Measurements from ENCODE around the gene LOXL1. TPM values are rescaled to one million over a fixed set of nuclear protein-coding genes. Genes with fewer than 3 reads are reported as not detected.
A peak's percentile ranks its signal among the peaks of the same experiment; 100 is the strongest.

Gene LOXL1
- total and polyA plus RNA-seq, 2 of the 13 experiments (the other 11 are each of a cell fraction or from before 2014, with no cell fraction given): 0.51 to 1.3 TPM

DNA sequence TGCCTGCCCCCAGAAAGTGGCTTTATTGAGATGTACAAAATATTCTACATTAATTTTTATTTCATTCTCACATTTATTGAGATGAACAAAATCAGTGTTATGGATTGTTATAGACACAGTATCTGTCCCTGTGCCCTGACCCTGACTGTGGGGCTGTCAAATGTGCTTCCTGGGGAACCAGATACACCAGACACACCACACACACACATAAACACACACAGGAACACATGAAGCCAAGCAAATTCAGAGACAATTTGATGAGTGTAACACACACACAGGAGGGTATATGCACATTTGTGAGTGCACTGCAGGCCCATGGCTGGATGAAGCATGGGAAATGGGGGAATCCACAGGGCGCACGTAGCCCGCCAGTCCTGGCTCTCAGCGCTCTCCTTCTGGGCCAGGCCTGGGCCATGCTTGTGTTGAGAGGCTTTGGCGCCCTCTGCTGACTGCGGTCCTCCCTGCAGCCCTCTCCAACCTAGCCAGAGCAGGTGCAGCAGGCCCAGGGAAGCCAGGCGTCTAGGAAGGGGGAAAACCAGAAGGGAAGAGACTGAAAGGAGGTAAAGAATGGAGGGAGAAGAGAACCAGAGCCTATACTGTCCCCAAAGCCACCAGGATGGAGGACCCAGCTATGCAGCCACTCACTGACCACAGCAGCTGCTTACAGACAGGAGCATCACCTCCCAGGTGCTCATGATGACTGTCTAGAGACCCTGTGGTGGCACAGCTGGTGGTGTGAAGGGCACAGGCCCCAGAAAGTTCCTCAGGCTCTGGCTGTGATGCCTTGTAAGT lies 18.0 kb upstream of the LOXL1 start (continued):
- TF ChIP-seq ZBTB7A (CRISPR knock-in tag; IDR thresholded peaks at IDR 0.05) (no peak), RAD21 (CRISPR knock-in tag; IDR thresholded peaks at IDR 0.05) (peak; percentile 79), ZNF569 (CRISPR knock-in tag; IDR thresholded peaks at IDR 0.05; ENCODE audit: borderline replicate concordance) (no peak), ZNF720 (CRISPR knock-in tag; IDR thresholded peaks at IDR 0.05) (no peak), NFE2 (CRISPR knock-in tag; IDR thresholded peaks at IDR 0.05) (no peak), GZF1 (CRISPR knock-in tag; IDR thresholded peaks at IDR 0.05) (no peak), REPIN1 (CRISPR knock-in tag; IDR thresholded peaks at IDR 0.05; ENCODE audit: borderline replicate concordance, low read depth) (0 out of 2 replicates have a peak, but pooled peaks have one; percentile 34), ZNF431 (CRISPR knock-in tag; IDR thresholded peaks at IDR 0.05; ENCODE audit: borderline replicate concordance, low read depth) (no peak), GATAD1 (CRISPR knock-in tag; IDR thresholded peaks at IDR 0.05) (no peak), NCOA5 (CRISPR knock-in tag; IDR thresholded peaks at IDR 0.05) (no peak), ZNF468 (CRISPR knock-in tag; IDR thresholded peaks at IDR 0.05) (no peak), ZNF678 (CRISPR knock-in tag; IDR thresholded peaks at IDR 0.05) (0 out of 2 replicates have a peak, but pooled peaks have one; percentile 20)
- TF ChIP-seq, protein P1, sequence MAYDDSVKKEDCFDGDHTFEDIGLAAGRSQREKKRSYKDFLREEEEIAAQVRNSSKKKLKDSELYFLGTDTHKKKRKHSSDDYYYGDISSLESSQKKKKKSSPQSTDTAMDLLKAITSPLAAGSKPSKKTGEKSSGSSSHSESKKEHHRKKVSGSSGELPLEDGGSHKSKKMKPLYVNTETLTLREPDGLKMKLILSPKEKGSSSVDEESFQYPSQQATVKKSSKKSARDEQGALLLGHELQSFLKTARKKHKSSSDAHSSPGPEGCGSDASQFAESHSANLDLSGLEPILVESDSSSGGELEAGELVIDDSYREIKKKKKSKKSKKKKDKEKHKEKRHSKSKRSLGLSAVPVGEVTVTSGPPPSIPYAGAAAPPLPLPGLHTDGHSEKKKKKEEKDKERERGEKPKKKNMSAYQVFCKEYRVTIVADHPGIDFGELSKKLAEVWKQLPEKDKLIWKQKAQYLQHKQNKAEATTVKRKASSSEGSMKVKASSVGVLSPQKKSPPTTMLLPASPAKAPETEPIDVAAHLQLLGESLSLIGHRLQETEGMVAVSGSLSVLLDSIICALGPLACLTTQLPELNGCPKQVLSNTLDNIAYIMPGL (CRISPR knock-in tag; IDR thresholded peaks at IDR 0.05; ENCODE audit: borderline replicate concordance in 1 of 2, low read depth in 1 of 2): peak in 1 of 2 experiments; percentile 34; a peak in 1 of 4 replicates
- TF ChIP-seq, protein P2, sequence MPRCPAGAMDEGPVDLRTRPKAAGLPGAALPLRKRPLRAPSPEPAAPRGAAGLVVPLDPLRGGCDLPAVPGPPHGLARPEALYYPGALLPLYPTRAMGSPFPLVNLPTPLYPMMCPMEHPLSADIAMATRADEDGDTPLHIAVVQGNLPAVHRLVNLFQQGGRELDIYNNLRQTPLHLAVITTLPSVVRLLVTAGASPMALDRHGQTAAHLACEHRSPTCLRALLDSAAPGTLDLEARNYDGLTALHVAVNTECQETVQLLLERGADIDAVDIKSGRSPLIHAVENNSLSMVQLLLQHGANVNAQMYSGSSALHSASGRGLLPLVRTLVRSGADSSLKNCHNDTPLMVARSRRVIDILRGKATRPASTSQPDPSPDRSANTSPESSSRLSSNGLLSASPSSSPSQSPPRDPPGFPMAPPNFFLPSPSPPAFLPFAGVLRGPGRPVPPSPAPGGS (CRISPR knock-in tag; IDR thresholded peaks at IDR 0.05): no peak
- TF ChIP-seq, protein P3, sequence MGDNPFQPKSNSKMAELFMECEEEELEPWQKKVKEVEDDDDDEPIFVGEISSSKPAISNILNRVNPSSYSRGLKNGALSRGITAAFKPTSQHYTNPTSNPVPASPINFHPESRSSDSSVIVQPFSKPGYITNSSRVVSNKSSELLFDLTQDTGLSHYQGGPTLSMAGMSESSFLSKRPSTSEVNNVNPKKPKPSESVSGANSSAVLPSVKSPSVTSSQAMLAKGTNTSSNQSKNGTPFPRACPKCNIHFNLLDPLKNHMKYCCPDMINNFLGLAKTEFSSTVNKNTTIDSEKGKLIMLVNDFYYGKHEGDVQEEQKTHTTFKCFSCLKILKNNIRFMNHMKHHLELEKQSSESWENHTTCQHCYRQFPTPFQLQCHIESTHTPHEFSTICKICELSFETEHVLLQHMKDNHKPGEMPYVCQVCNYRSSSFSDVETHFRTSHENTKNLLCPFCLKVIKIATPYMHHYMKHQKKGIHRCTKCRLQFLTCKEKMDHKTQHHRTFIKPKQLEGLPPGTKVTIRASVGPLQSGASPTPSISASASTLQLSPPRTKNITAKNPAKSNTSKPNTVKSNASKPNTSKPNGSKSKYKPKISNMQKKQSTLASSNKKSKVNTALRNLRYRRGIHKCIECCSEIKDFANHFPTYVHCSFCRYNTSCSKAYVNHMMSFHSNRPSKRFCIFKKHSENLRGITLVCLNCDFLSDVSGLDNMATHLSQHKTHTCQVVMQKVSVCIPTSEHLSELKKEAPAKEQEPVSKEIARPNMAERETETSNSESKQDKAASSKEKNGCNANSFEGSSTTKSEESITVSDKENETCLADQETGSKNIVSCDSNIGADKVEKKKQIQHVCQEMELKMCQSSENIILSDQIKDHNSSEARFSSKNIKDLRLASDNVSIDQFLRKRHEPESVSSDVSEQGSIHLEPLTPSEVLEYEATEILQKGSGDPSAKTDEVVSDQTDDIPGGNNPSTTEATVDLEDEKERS (CRISPR knock-in tag; IDR thresholded peaks at IDR 0.05): no peak
- TF ChIP-seq, protein P4, sequence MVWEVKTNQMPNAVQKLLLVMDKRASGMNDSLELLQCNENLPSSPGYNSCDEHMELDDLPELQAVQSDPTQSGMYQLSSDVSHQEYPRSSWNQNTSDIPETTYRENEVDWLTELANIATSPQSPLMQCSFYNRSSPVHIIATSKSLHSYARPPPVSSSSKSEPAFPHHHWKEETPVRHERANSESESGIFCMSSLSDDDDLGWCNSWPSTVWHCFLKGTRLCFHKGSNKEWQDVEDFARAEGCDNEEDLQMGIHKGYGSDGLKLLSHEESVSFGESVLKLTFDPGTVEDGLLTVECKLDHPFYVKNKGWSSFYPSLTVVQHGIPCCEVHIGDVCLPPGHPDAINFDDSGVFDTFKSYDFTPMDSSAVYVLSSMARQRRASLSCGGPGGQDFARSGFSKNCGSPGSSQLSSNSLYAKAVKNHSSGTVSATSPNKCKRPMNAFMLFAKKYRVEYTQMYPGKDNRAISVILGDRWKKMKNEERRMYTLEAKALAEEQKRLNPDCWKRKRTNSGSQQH (CRISPR knock-in tag; IDR thresholded peaks at IDR 0.05; ENCODE audit: low read depth): no peak
- TF ChIP-seq, protein P5, sequence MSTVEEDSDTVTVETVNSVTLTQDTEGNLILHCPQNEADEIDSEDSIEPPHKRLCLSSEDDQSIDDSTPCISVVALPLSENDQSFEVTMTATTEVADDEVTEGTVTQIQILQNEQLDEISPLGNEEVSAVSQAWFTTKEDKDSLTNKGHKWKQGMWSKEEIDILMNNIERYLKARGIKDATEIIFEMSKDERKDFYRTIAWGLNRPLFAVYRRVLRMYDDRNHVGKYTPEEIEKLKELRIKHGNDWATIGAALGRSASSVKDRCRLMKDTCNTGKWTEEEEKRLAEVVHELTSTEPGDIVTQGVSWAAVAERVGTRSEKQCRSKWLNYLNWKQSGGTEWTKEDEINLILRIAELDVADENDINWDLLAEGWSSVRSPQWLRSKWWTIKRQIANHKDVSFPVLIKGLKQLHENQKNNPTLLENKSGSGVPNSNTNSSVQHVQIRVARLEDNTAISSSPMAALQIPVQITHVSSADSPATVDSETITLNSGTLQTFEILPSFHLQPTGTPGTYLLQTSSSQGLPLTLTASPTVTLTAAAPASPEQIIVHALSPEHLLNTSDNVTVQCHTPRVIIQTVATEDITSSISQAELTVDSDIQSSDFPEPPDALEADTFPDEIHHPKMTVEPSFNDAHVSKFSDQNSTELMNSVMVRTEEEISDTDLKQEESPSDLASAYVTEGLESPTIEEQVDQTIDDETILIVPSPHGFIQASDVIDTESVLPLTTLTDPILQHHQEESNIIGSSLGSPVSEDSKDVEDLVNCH (CRISPR knock-in tag; IDR thresholded peaks at IDR 0.05): no peak
